ENCODE results near the gene TMEM141.

The TMEM141 gene

DNA sequence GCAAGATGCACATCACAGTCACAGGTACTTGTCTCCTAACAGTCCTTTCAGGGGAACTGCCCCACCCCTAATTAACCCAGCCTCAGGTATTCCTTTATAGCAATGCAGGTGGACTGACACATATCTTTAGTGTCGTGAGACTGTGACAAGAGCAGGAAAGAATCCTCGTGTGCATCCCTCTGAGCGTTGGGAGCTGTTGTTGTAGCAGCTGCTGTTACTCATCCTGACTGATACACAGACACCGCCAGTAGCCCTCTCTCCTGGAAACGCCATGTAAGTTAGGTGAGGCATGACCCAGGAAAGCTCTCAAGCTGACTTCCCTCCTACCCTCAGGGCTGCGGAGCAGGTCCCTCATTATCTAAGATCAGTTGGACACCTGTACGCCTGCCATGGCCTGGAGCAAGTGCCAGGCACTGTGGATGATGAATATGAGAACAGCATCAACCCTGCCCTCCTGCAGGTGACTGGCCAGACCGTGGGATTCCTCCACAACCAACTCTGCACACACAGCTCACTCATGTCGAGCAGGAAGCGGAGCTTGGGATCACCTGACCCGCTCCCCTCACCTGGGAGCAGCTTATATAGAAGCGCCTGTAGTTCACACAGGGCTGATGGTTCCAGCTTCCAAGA is 16.6 kb upstream of the TMEM141 start:
- TF ChIP-seq, protein P1, sequence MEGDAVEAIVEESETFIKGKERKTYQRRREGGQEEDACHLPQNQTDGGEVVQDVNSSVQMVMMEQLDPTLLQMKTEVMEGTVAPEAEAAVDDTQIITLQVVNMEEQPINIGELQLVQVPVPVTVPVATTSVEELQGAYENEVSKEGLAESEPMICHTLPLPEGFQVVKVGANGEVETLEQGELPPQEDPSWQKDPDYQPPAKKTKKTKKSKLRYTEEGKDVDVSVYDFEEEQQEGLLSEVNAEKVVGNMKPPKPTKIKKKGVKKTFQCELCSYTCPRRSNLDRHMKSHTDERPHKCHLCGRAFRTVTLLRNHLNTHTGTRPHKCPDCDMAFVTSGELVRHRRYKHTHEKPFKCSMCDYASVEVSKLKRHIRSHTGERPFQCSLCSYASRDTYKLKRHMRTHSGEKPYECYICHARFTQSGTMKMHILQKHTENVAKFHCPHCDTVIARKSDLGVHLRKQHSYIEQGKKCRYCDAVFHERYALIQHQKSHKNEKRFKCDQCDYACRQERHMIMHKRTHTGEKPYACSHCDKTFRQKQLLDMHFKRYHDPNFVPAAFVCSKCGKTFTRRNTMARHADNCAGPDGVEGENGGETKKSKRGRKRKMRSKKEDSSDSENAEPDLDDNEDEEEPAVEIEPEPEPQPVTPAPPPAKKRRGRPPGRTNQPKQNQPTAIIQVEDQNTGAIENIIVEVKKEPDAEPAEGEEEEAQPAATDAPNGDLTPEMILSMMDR (IDR thresholded peaks at IDR 0.05; ENCODE audit: low read depth, low read length), result no peak
- Histone ChIP-seq H3K9me3 (ENCODE audit: severe bottlenecking) (peaks cover 13% of the 10 kb centered on the region), H3K27ac (no peak overlapping the region), H3K4me3 (ENCODE audit: low read depth, low read length) (no peak overlapping the region), H3K36me3 (no peaks in the 10 kb centered on the region), H3K27me3 (ENCODE audit: insufficient read depth, low read depth, severe bottlenecking) (no peaks in the 10 kb centered on the region)
- no peak for DNase-seq

- Histone ChIP-seq H3K27ac (no peak overlapping the region), H3K36me3 (no peaks in the 10 kb centered on the region), H3K4me3 (ENCODE audit: low read depth, low read length) (no peak overlapping the region), H3K27me3 (ENCODE audit: insufficient read depth, low read depth, severe bottlenecking) (no peaks in the 10 kb centered on the region), H3K9me3 (ENCODE audit: severe bottlenecking) (peaks cover 13% of the 10 kb centered on the region)
- TF ChIP-seq, protein P1 (IDR thresholded peaks at IDR 0.05; ENCODE audit: low read depth, low read length), result no peak
- no peak for DNase-seq
Observed at GRCh38 chr9:136775191-136775590, 16.0 kb upstream of the TMEM141 start.

DNA sequence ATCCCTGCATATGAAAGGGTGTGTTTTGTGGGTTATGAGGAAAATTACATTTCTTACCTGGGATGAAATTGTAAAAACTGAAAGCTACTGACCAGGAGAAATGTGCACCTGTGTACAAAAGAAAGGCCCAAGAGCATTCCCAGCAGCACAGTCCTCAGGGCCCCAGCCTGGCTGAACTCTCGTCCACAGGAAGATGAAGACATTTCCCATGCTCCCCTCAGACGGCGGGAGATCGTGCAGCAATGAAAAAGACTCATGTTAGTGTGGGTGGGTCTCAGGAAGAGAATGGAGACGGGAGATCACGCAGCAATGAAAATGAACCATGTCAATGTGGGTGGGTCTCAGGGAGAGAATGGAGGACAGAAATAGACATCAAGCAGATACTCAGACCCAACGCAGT is 14.2 kb upstream of the TMEM141 start:
- Histone ChIP-seq H3K27me3 (ENCODE audit: insufficient read depth, low read depth, severe bottlenecking) (no peaks in the 10 kb centered on the region), H3K9me3 (ENCODE audit: severe bottlenecking) (peaks cover 13% of the 10 kb centered on the region), H3K36me3 (no peaks in the 10 kb centered on the region), H3K27ac (no peak overlapping the region), H3K4me3 (ENCODE audit: low read depth, low read length) (no peak overlapping the region)
- TF ChIP-seq, protein P1 (IDR thresholded peaks at IDR 0.05; ENCODE audit: low read depth, low read length), result no peak
- no peak for DNase-seq

- H3K4me3 ChIP-seq (ENCODE audit: low read depth, low read length), result no peak overlapping the region
- peaks cover 13% of the 10 kb centered on the region for H3K9me3 ChIP-seq (ENCODE audit: severe bottlenecking)
- no peaks in the 10 kb centered on the region for H3K36me3 ChIP-seq
- DNase-seq, result no peak
- no peak overlapping the region for H3K27ac ChIP-seq
- TF ChIP-seq, protein P1 (IDR thresholded peaks at IDR 0.05; ENCODE audit: low read depth, low read length), result no peak
- no peaks in the 10 kb centered on the region for H3K27me3 ChIP-seq (ENCODE audit: insufficient read depth, low read depth, severe bottlenecking)
Observed at GRCh38 chr9:136777359-136777758, 13.8 kb upstream of the TMEM141 start.

DNA sequence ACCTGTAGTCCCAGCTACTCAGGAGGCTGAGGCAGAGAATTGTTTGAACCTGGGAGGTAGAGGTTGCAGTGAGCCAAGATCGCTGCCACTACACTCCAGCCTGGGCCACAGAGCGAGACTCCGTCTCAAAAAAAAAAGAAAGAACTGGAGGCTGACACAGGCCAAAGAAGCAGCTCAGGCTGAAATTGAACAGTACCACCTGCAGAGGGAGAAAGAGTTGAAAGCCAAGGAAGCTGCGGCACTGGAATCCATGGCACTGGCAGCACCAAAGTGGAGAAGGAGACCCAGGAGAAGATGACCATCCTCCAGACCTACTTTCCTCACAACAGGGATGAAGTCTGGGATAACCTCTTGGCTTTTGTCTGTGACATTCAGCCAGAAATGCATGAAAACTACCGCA is 11.3 kb upstream of the TMEM141 start:
- Histone ChIP-seq H3K36me3 (no peaks in the 10 kb centered on the region), H3K4me3 (ENCODE audit: low read depth, low read length) (no peak overlapping the region), H3K27me3 (ENCODE audit: insufficient read depth, low read depth, severe bottlenecking) (no peaks in the 10 kb centered on the region), H3K27ac (no peak overlapping the region), H3K9me3 (ENCODE audit: severe bottlenecking) (peaks cover under 1% of the 10 kb centered on the region)
- no peak for DNase-seq
- TF ChIP-seq, protein P1 (IDR thresholded peaks at IDR 0.05; ENCODE audit: low read depth, low read length), result peak; percentile 37

GRCh38 chr9:136782452-136782851 is 8.7 kb upstream of the TMEM141 start:
- Histone ChIP-seq H3K9me3 (ENCODE audit: severe bottlenecking) (no peaks in the 10 kb centered on the region), H3K36me3 (no peaks in the 10 kb centered on the region), H3K4me3 (ENCODE audit: low read depth, low read length) (no peak overlapping the region), H3K27me3 (ENCODE audit: insufficient read depth, low read depth, severe bottlenecking) (no peaks in the 10 kb centered on the region), H3K27ac (no peak overlapping the region)
- TF ChIP-seq, protein P1 (IDR thresholded peaks at IDR 0.05; ENCODE audit: low read depth, low read length), result no peak
- DNase-seq, result no peak

All from WERI-Rb-1 (cell line).